K562 (cell line): ENCODE measurements around the gene SNRPD2. TPM values are rescaled to one million over a fixed set of nuclear protein-coding genes. Genes with fewer than 3 reads are reported as not detected.
A peak's percentile ranks its signal among the peaks of the same experiment; 100 is the strongest.

ENCODE experiments used
- AFF1 ChIP-seq, 2 experiments: fragments of 450-650 bp; IDR thresholded peaks; 2 replicates each; pipeline ENCODE4 v1.6.1; 2018; ENCODE audit warnings: mild to moderate bottlenecking in 2 of 2, low read depth in 1 of 2; ENCODE audit not compliant: partially characterized antibody in 2 of 2
- CC2D1A ChIP-seq: fragments of 450-650 bp; IDR thresholded peaks from 2 replicates; pipeline ENCODE4 v1.6.1; 2017; ENCODE audit warnings: mild to moderate bottlenecking
- DMBX1 ChIP-seq: fragments of 250-450 bp; sonication (Bioruptor Pico); IDR thresholded peaks from 2 replicates; pipeline ENCODE4 v1.8.0; 2022; ENCODE audit warnings: inconsistent platforms, mild to moderate bottlenecking, moderate library complexity, borderline replicate concordance
- ELF2 ChIP-seq: fragments of 250-450 bp; sonication (Bioruptor Pico); IDR thresholded peaks from 2 replicates; pipeline ENCODE4 v1.5.0; 2021; ENCODE audit warnings: mild to moderate bottlenecking
- FUS ChIP-seq: fragments of 200-400 bp; formaldehyde crosslinking; optimal IDR thresholded peaks from 2 replicates; pipeline ENCODE3; 2017; ENCODE audit warnings: low read depth, low read length
- GTF2B ChIP-seq: IDR thresholded peaks from 2 replicates; pipeline ENCODE4 v1.6.1; 2011; ENCODE audit not compliant: insufficient read length; ENCODE audit errors: extremely low read depth
- HDAC1 ChIP-seq, 2 experiments: fragments of 450-650 bp; IDR thresholded peaks; 2 replicates each; pipeline ENCODE4 v1.6.1; 2016 to 2017; ENCODE audit warnings: inconsistent platforms in 1 of 2, mild to moderate bottlenecking in 1 of 2, moderate library complexity in 1 of 2
- KAT7 ChIP-seq: sonication (generic); formaldehyde crosslinking; IDR thresholded peaks from 2 replicates; pipeline ENCODE4 v1.8.0; 2022; ENCODE audit warnings: missing genetic modification reagents, mild to moderate bottlenecking, borderline replicate concordance
- PREB ChIP-seq: sonication (generic); formaldehyde crosslinking; IDR thresholded peaks from 2 replicates; pipeline ENCODE4 v1.8.1; 2023; ENCODE audit warnings: mild to moderate bottlenecking, missing genetic modification reagents
- RBM22 ChIP-seq: fragments of 200-400 bp; formaldehyde crosslinking; IDR thresholded peaks from 2 replicates; pipeline ENCODE4 v1.6.1; 2018; ENCODE audit warnings: low read length, low read depth; ENCODE audit not compliant: poor library complexity, severe bottlenecking
- XRCC4 ChIP-seq: IDR thresholded peaks from one replicate; pipeline ENCODE4 v1.6.1; 2011; ENCODE audit not compliant: insufficient read depth, insufficient read length; ENCODE audit errors: extremely low read depth
- ZNF518B ChIP-seq: fragments of 250-450 bp; sonication (Bioruptor Pico); IDR thresholded peaks from 2 replicates; pipeline ENCODE4 v1.5.0; 2021; ENCODE audit warnings: mild to moderate bottlenecking, moderate library complexity
- ZNF699 ChIP-seq: fragments of 250-450 bp; sonication (Bioruptor Pico); IDR thresholded peaks from 2 replicates; pipeline ENCODE4 v1.8.0; 2021; ENCODE audit warnings: mild to moderate bottlenecking, moderate library complexity; ENCODE audit not compliant: insufficient replicate concordance
- ZNF785 ChIP-seq: fragments of 250-450 bp; sonication (Bioruptor Pico); IDR thresholded peaks from 2 replicates; pipeline ENCODE4 v1.4.0; 2020; ENCODE audit warnings: mild to moderate bottlenecking
- polyA plus RNA-seq, 8 experiments: library from polyadenylated mRNA; depleted of rRNA in 4 of 8; stranded (reverse) in 5 of 8; unstranded in 3 of 8; fragments of >200 nt; fragmentation: Nextera tagmentation in 2 of 8; fragmentation: Illumina TruSeq in 1 of 8; extraction: Ambion mirVana in 2 of 8; extraction: Trizol in 1 of 8; gene quantifications; 2 replicates each; pipeline versions ENCODE4 v1.2.1 to v1.2.3, GENCODE V29; 2011 to 2014; ENCODE audit warnings: inconsistent platforms in 1 of 8, missing spikeins in 1 of 8
- total RNA-seq, 7 experiments: library from RNA; depleted of rRNA in 6 of 7; stranded (reverse); fragments of >200 nt in 6 of 7; fragmentation: Illumina TruSeq in 2 of 7; extraction: Trizol in 2 of 7; gene quantifications; 2 replicates each; pipeline versions ENCODE4 v1.2.1 to v1.2.3, GENCODE V29; 2011 to 2021; ENCODE audit warnings: low replicate concordance in 1 of 7

SNRPD2 gene
- total and polyA plus RNA-seq, 9 of the 15 experiments (the other 6 are each of a cell fraction or from before 2014, with no cell fraction given): 728 to 4,411 (median 1,029) TPM

GRCh38 chr19:45730368-45731288, 38.9 kb upstream of the SNRPD2 start, which contains the start of gene FBXO46 (continued):
- no peak for TF ChIP-seq RBM22
- TF ChIP-seq GTF2B: no peak
- TF ChIP-seq HDAC1 (IDR thresholded peaks at IDR 0.05): peak in 1 of 2 experiments; percentile 88; a peak in 2 of 4 replicates
- TF ChIP-seq AFF1 (IDR thresholded peaks at IDR 0.05; ENCODE audit: low read depth in 1 of 2, partially characterized antibody in 2 of 2): peak; percentile 26 to 96
- no peak for TF ChIP-seq PREB (CRISPR knock-in tag)
- TF ChIP-seq ELF2 (CRISPR knock-in tag): peak; percentile 98
- 0 out of 2 replicates have a peak, but pooled peaks have one; percentile 11 for TF ChIP-seq CC2D1A
- TF ChIP-seq DMBX1: no peak
- no peak for TF ChIP-seq KAT7 (CRISPR knock-in tag)
- TF ChIP-seq FUS: no peak
- no peak for TF ChIP-seq ZNF785 (CRISPR knock-in tag)
- no peak for TF ChIP-seq ZNF699 (CRISPR knock-in tag)
- TF ChIP-seq XRCC4: no peak
- no peak for TF ChIP-seq ZNF518B
